ENCODE data around the gene ZNF260.

ZNF260 gene

DNA sequence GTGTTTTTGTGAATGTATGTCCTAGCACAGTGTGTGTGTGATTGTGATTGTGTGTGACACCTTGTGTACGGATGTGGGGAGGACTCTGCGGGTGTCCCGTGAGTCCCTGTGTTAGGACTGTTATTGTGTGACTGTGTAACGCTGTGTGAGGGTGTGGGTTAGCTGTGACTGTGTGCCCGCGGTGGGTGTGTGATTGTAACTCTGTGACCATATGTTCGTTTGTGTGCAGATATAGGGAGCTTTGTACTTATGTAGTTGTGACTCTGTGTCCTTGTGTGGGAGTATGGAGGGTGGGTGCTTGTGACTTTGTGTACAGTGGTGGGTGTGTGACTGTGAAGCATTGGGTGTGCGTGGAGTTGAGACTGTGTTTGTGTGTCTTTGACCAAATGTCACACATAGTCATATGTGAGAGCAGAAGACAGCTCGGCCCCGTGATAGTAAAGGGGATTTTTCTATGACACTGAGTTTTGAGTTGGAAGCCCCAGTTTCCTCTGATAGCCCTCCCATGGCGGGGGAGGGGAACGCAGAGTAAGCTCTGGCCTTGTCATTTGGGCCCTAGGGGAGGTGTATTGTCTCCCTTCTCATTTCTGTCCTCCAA lies 949 bp upstream of the ZNF260 start:
- TF ChIP-seq TAF1 (IDR thresholded peaks at IDR 0.05; ENCODE audit: borderline replicate concordance, insufficient read depth, low read length) (no peak), SIN3A (IDR thresholded peaks at IDR 0.05; ENCODE audit: borderline replicate concordance, insufficient read depth, low read length) (no peak), FOXP2 (optimal IDR thresholded peaks at IDR 0.05; ENCODE audit: borderline replicate concordance, extremely low read depth, extremely low read length, insufficient read depth) (no peak), POLR2AphosphoS5 (IDR thresholded peaks at IDR 0.05; ENCODE audit: low read depth, low read length) (no peak)
- TF ChIP-seq, protein P1, sequence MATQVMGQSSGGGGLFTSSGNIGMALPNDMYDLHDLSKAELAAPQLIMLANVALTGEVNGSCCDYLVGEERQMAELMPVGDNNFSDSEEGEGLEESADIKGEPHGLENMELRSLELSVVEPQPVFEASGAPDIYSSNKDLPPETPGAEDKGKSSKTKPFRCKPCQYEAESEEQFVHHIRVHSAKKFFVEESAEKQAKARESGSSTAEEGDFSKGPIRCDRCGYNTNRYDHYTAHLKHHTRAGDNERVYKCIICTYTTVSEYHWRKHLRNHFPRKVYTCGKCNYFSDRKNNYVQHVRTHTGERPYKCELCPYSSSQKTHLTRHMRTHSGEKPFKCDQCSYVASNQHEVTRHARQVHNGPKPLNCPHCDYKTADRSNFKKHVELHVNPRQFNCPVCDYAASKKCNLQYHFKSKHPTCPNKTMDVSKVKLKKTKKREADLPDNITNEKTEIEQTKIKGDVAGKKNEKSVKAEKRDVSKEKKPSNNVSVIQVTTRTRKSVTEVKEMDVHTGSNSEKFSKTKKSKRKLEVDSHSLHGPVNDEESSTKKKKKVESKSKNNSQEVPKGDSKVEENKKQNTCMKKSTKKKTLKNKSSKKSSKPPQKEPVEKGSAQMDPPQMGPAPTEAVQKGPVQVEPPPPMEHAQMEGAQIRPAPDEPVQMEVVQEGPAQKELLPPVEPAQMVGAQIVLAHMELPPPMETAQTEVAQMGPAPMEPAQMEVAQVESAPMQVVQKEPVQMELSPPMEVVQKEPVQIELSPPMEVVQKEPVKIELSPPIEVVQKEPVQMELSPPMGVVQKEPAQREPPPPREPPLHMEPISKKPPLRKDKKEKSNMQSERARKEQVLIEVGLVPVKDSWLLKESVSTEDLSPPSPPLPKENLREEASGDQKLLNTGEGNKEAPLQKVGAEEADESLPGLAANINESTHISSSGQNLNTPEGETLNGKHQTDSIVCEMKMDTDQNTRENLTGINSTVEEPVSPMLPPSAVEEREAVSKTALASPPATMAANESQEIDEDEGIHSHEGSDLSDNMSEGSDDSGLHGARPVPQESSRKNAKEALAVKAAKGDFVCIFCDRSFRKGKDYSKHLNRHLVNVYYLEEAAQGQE (IDR thresholded peaks at IDR 0.05; ENCODE audit: insufficient read depth in 1 of 2, low read depth in 2 of 2, low read length in 2 of 2) = no peak

DNA sequence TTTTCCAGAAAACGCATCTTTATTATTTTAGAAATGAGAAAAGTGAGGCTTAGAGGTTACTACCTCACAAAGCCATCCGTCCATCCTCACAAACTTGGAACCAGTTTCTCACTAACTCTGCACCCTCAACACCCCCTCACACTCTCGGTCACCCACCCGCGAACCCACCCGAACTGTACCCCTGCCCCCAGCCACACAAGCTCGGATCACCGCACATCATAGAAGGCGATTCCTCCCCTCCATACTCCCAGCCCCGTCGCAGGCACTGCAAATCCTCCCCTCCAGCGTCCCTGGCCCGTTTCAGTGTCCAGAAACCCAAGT lies 238 bp downstream of the ZNF260 start:
- TF ChIP-seq POLR2AphosphoS5 (IDR thresholded peaks at IDR 0.05; ENCODE audit: low read depth, low read length) = no peak
- TF ChIP-seq, protein P1 (IDR thresholded peaks at IDR 0.05; ENCODE audit: insufficient read depth in 1 of 2, low read depth in 2 of 2, low read length in 2 of 2) = no peak
- no peak for TF ChIP-seq FOXP2 (optimal IDR thresholded peaks at IDR 0.05; ENCODE audit: borderline replicate concordance, extremely low read depth, extremely low read length, insufficient read depth)
- TF ChIP-seq SIN3A (IDR thresholded peaks at IDR 0.05; ENCODE audit: borderline replicate concordance, insufficient read depth, low read length) = no peak
- no peak for TF ChIP-seq TAF1 (IDR thresholded peaks at IDR 0.05; ENCODE audit: borderline replicate concordance, insufficient read depth, low read length)

DNA sequence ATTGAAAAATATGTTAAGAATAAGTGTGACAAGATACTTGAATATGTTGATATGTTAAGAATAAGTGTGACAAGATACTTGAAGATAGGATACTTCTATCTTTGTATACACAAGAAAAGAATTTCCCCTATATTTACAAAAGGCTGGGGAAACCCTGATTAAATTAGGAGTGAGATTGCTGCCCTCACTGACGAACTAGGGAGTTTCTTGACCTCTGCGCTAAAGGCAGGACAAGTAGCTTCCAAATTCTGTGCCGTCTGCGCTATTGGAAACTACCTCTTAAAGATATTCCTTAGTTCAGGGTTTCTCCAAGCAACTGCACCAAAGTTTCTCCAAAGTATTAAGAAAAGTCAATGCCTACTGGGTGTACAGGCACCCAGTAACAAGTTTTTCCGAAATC lies 730 bp downstream of the ZNF260 start:
- TF ChIP-seq TAF1 (IDR thresholded peaks at IDR 0.05; ENCODE audit: borderline replicate concordance, insufficient read depth, low read length) (no peak), SIN3A (IDR thresholded peaks at IDR 0.05; ENCODE audit: borderline replicate concordance, insufficient read depth, low read length) (no peak), FOXP2 (optimal IDR thresholded peaks at IDR 0.05; ENCODE audit: borderline replicate concordance, extremely low read depth, extremely low read length, insufficient read depth) (no peak), POLR2AphosphoS5 (IDR thresholded peaks at IDR 0.05; ENCODE audit: low read depth, low read length) (no peak)
- TF ChIP-seq, protein P1 (IDR thresholded peaks at IDR 0.05; ENCODE audit: insufficient read depth in 1 of 2, low read depth in 2 of 2, low read length in 2 of 2) = no peak

DNA sequence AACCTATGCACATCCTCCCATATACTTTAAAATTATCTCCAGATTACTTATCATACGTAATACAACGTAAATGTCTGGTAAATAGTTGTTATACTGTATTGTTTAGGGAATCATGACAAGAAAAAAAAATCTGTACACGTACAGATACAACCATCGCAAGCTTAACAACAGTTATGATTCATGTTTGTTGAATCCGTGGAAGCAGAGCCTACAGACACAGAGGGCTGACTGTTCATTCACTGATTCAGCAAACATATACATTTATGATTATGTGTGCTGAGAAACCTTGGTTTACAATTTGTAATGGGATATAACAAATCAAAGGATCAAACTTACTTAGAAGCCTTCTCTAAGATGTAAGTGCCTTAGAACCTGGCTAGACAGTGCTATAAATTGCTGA lies 1.5 kb downstream of the ZNF260 start:
- TF ChIP-seq TAF1 (IDR thresholded peaks at IDR 0.05; ENCODE audit: borderline replicate concordance, insufficient read depth, low read length) (no peak), SIN3A (IDR thresholded peaks at IDR 0.05; ENCODE audit: borderline replicate concordance, insufficient read depth, low read length) (no peak), POLR2AphosphoS5 (IDR thresholded peaks at IDR 0.05; ENCODE audit: low read depth, low read length) (no peak), FOXP2 (optimal IDR thresholded peaks at IDR 0.05; ENCODE audit: borderline replicate concordance, extremely low read depth, extremely low read length, insufficient read depth) (no peak)
- TF ChIP-seq, protein P1 (IDR thresholded peaks at IDR 0.05; ENCODE audit: insufficient read depth in 1 of 2, low read depth in 2 of 2, low read length in 2 of 2) = no peak

DNA sequence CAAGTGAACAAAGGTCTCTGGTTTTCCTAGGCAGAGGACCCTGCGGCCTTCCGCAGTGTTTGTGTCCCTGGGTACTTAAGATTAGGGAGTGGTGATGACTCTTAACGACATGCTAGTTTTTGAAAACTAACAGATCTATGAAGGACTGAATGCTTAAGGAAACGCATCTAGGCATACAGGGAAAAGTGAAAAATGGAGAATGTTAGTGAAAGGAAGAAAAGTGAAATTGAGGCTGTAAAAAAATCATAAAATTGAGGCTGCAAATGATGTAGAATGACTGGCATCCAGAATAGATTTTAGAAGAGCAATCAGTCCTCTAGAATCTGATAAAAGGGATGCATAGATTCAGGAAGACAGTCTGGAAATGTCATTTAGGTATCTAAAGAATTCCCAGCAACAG lies 3.5 kb downstream of the ZNF260 start:
- TF ChIP-seq SIN3A (IDR thresholded peaks at IDR 0.05; ENCODE audit: borderline replicate concordance, insufficient read depth, low read length) (no peak), POLR2AphosphoS5 (IDR thresholded peaks at IDR 0.05; ENCODE audit: low read depth, low read length) (no peak), TAF1 (IDR thresholded peaks at IDR 0.05; ENCODE audit: borderline replicate concordance, insufficient read depth, low read length) (no peak), FOXP2 (optimal IDR thresholded peaks at IDR 0.05; ENCODE audit: borderline replicate concordance, extremely low read depth, extremely low read length, insufficient read depth) (no peak)
- TF ChIP-seq, protein P1 (IDR thresholded peaks at IDR 0.05; ENCODE audit: insufficient read depth in 1 of 2, low read depth in 2 of 2, low read length in 2 of 2) = no peak

All from PFSK-1 (cell line).